GM12873 (cell line): ENCODE data around the gene OTUD4.

Experiments used
- TF ChIP-seq, protein P1 (sequence below): IDR thresholded peaks from 2 replicates; pipeline ENCODE4 v1.5.1; 2012; ENCODE audit warnings: low read depth, mild to moderate bottlenecking, moderate library complexity, low read length, control low read depth; ENCODE audit not compliant: insufficient read depth; ENCODE audit errors: missing control alignments

The OTUD4 gene

DNA sequence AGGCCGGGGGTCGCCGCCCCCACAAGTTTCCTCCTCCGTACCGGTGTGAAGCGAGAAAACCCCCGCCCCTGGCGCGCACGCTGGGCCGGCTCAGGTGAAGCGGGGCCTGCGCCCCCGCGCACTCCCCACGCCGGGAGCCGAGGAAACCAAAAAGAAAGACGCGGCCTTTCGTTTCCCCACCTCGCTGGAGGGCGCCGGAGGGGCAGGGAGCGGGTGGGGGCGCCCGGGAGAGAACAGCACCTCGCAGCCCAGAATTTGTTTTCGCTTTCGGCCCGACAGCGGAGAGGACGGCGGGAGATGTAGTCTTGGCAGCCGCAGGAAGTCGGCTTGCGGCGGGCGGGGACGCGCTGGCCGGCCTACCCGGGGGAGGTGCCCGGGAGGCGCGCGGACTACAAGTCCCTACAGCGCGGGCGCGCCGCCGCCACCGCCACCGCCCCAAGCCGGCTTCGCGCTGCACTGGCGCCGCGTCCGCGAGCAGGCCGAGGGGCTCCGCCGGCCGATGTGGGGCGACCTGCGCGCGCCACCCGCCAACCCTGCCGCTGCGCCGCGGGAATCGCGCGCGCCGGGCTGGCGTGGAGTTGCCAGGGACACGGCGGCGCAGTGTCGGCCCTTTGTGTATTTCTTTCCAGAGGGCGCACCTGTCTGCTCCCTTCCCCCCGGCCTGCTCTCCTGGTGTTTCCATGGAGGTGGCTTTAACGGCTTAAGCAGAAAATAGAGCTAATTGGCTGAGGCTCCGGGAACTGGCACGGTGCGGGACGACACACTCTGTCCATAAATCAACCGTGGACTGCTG lies at the start of gene OTUD4:
OTUD4 (minus strand) TSS at position 292 of the 793 bp plus-strand sequence. CDS start 616 bp downstream, outside the sequence.
- TF ChIP-seq, protein P1, sequence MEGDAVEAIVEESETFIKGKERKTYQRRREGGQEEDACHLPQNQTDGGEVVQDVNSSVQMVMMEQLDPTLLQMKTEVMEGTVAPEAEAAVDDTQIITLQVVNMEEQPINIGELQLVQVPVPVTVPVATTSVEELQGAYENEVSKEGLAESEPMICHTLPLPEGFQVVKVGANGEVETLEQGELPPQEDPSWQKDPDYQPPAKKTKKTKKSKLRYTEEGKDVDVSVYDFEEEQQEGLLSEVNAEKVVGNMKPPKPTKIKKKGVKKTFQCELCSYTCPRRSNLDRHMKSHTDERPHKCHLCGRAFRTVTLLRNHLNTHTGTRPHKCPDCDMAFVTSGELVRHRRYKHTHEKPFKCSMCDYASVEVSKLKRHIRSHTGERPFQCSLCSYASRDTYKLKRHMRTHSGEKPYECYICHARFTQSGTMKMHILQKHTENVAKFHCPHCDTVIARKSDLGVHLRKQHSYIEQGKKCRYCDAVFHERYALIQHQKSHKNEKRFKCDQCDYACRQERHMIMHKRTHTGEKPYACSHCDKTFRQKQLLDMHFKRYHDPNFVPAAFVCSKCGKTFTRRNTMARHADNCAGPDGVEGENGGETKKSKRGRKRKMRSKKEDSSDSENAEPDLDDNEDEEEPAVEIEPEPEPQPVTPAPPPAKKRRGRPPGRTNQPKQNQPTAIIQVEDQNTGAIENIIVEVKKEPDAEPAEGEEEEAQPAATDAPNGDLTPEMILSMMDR, result peak; percentile 33

DNA sequence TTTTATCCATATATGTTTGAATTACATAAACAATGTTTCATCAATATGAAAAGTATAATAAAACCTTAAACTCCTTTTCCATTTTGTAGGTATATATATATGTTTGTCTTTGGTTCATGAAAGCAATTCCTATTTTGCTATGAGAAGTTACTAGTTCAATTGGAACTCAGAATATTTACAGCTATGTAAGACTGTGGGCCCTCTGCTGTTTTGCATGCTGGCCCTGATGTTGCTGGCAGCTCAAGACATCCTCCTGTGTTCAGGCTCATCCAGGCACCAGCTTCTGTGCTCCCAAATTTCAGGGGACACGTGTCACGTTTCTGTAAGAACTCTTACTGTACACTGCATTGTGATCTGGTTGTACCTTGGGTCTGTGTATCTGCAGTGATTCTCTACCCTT lies 38.7 kb upstream of the OTUD4 start:
- TF ChIP-seq, protein P1, result no peak

DNA sequence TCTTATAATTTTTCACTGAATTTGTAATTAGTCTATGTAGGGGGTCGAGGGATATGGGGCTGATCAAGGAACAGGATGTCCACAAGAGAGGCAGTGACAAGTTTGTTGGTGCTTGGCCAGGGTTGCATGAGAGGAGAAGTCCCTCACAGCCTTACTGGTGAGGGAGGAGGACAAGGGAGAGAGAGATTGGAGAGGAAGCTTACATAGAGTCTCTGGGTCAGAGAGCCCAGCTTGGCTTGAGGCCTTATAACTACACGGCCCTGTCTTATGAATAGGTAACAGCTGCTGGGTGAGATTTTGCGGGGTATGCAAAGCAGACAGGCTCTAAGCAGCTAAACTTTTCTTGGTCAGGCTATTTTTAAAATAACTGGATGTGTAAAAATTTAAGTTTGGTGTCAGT lies 37.9 kb upstream of the OTUD4 start:
- TF ChIP-seq, protein P1, result no peak

- TF ChIP-seq, protein P1, result no peak
Observed at GRCh38 chr4:145217349-145217748, 37.0 kb upstream of the OTUD4 start.

DNA sequence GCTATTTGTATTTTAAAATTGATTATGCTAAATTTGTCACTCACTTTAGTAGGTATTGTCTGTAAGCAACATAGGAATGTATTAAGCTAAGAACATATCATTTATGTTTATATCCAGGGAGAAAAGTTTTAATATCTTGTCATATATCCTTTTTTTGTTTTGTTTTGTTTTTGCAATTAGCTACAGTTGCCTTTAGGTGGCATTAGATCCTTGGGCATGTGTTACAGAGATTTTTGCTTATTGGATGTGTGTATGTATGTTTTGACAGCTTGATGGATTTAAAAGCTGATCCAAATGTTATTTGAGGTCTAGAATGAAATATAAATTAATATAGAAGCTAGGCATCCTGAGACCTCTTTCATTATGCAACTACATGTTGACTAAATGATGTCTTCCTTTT lies 36.1 kb upstream of the OTUD4 start:
- TF ChIP-seq, protein P1, result peak; percentile 49

DNA sequence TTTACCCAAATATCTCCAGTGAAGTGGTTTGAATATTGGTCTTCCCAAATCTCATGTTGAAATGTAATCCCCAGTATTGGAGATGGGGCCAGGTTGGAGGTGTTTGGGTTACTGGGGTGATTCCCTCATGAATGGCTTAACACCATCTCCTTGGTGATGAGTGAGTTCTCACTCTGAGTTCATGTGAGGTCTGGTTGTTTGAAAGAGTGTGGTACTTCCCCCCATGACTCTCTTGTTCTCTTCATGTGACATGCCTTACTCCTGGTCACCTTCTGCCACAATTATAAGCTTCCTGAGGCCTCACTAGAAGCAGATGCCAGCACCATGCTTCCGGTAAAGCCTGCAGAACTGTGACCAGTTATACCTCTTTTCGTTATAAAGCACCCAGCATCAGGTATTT lies 32.9 kb upstream of the OTUD4 start:
- TF ChIP-seq, protein P1, result no peak

DNA sequence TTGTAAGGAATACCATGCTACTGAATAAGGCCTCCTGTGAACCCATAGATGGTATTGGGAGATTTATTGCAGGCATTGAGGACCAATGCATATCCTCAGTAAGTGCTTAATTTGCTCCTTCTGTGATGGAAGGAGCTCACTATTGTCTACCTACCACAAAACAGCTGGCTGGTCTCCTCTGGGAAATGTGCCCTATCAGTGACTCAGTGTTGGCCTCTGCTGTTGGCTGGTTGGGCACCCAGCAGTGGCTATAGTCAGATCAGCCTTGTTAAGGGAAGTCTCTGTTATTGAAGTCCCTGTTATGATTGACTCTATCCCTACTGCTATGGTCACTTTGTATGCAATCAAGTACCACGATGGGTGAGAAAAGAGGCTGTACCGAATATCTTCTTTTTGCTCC lies 27.5 kb upstream of the OTUD4 start:
- TF ChIP-seq, protein P1, result no peak
